Esophagus muscularis mucosa (tissue), 4 donors: ENCODE results near the gene NSMCE3. TPM values are rescaled to one million over a fixed set of nuclear protein-coding genes. Genes with fewer than 3 reads are reported as not detected.

Experiments used
- DNase-seq: peaks from one replicate; pipeline ENCODE4 v3.0.0-alpha.2; 2017; ENCODE audit errors: extremely low spot score
- H3K27ac ChIP-seq, 4 donors: fragments of 200-600 bp; sonication (generic); replicated peaks in 1 of 4; 1 replicate in 3 of 4; 2 replicates in 1 of 4; pipeline ENCODE4 v1.5.1; 2016 to 2019; ENCODE audit warnings: mild to moderate bottlenecking in 1 of 4
- H3K27me3 ChIP-seq, 4 donors: fragments of 200-600 bp; sonication (generic); one replicate each; pipeline versions ENCODE4 v1.5.1 to v1.6.0; 2016 to 2019
- H3K36me3 ChIP-seq, 4 donors: fragments of 200-600 bp; sonication (generic); one replicate each; pipeline ENCODE4 v1.5.1; 2016 to 2019
- H3K4me1 ChIP-seq, 4 donors: fragments of 200-600 bp; sonication (generic); one replicate each; pipeline ENCODE4 v1.5.1; 2016 to 2019
- H3K4me3 ChIP-seq, 4 donors: fragments of 200-600 bp; sonication (generic); 1 replicate in 2 of 4; 2 replicates in 2 of 4; pipeline ENCODE4 v1.5.1; 2016 to 2019; ENCODE audit warnings: mild to moderate bottlenecking in 4 of 4, moderate library complexity in 1 of 4
- H3K9me3 ChIP-seq, 4 donors: fragments of 200-600 bp; sonication (generic); 1 replicate in 3 of 4; 2 replicates in 1 of 4; pipeline ENCODE4 v1.5.1; 2016 to 2019
- EP300 ChIP-seq: sonication (generic); formaldehyde crosslinking; IDR thresholded peaks from one replicate; pipeline ENCODE4 v1.6.1; 2017; ENCODE audit warnings: antibody characterized with exemption
- POLR2A ChIP-seq: fragments of 450-650 bp; IDR thresholded peaks from one replicate; pipeline ENCODE4 v1.6.1; 2017; ENCODE audit warnings: antibody characterized with exemption, moderate library complexity, mild to moderate bottlenecking, low read depth
- POLR2AphosphoS5 ChIP-seq, 2 donors: sonication (generic); formaldehyde crosslinking; IDR thresholded peaks; one replicate each; pipeline ENCODE4 v1.6.1; 2017; ENCODE audit warnings: antibody characterized with exemption in 2 of 2
- whole genome bisulfite sequencing: methylation state at CpG from one replicate; pipeline ENCODE4 v1.1.5; 2018; 5-methylcytosine and 5-hydroxymethylcytosine counted together
- intact Hi-C: fragments of 100-400 bp; cut with DNase I; formaldehyde crosslinking; loops from one replicate; pipeline ENCODE4 v1.15.1; 2023
- small RNA-seq, 3 donors: library from RNA; depleted of rRNA; stranded (forward); fragments of <200 nt; gene quantifications; one replicate each; pipeline ENCODE3, GENCODE V24; 2016
- total RNA-seq, 4 donors: library from RNA; depleted of rRNA; stranded (reverse); fragments of >200 nt; gene quantifications; one replicate each; pipeline versions ENCODE4 v1.1.0 to v1.2.1, GENCODE V29; 2016
- TF ChIP-seq, protein P1 (sequence below), 3 experiments: fragments of 200-600 bp in 2 of 3; fragments of 450-650 bp in 1 of 3; sonication (generic) in 2 of 3; IDR thresholded peaks; one replicate each; pipeline ENCODE4 v1.5.1; 2017 to 2019; ENCODE audit warnings: antibody characterized with exemption in 3 of 3, mild to moderate bottlenecking in 2 of 3, moderate library complexity in 1 of 3

NSMCE3 gene
- total RNA-seq, 4 donors from 2014 or later, result 8.3 to 18.4 (median 15.7) TPM

DNA sequence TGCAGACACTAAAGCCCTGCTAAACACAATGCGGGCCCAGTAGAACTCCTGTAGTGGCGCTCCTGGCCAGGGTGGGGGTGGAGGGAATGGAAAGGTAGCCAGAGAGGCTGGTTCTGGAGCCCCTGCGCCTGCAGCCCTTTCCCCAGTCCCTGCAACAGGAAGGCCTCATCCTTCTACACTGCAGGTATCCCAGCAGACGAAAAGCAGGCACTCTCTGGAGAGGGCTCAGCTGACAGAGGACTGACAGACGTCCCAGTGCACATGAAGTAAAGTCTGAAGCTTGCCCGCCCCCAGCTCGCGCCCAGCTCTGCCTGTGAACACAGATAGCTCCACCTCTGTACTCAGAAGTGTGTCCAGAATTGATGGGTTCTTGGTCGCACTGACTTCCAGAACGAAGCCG lies 46.0 kb downstream of the NSMCE3 start:
- no peak overlapping the region for H3K4me3 ChIP-seq
- H3K27ac ChIP-seq, result no peak overlapping the region
- no peak for DNase-seq
- peaks cover 0 to 24% (median 0%) of the 10 kb centered on the region in 4 donors for H3K27me3 ChIP-seq
- intact Hi-C loops, result no loop called here
- H3K9me3 ChIP-seq, result no peaks in the 10 kb centered on the region
- WGBS, result 90% methylated on average over 11 of the region's 11 CpGs
- no peaks in the 10 kb centered on the region for H3K4me1 ChIP-seq
- no peak for TF ChIP-seq POLR2A
- TF ChIP-seq EP300, result no peak
- no peak for TF ChIP-seq POLR2AphosphoS5 (IDR thresholded peaks at IDR 0.05)
- TF ChIP-seq, protein P1, sequence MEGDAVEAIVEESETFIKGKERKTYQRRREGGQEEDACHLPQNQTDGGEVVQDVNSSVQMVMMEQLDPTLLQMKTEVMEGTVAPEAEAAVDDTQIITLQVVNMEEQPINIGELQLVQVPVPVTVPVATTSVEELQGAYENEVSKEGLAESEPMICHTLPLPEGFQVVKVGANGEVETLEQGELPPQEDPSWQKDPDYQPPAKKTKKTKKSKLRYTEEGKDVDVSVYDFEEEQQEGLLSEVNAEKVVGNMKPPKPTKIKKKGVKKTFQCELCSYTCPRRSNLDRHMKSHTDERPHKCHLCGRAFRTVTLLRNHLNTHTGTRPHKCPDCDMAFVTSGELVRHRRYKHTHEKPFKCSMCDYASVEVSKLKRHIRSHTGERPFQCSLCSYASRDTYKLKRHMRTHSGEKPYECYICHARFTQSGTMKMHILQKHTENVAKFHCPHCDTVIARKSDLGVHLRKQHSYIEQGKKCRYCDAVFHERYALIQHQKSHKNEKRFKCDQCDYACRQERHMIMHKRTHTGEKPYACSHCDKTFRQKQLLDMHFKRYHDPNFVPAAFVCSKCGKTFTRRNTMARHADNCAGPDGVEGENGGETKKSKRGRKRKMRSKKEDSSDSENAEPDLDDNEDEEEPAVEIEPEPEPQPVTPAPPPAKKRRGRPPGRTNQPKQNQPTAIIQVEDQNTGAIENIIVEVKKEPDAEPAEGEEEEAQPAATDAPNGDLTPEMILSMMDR (IDR thresholded peaks at IDR 0.05), result no peak
- no peaks in the 10 kb centered on the region for H3K36me3 ChIP-seq

DNA sequence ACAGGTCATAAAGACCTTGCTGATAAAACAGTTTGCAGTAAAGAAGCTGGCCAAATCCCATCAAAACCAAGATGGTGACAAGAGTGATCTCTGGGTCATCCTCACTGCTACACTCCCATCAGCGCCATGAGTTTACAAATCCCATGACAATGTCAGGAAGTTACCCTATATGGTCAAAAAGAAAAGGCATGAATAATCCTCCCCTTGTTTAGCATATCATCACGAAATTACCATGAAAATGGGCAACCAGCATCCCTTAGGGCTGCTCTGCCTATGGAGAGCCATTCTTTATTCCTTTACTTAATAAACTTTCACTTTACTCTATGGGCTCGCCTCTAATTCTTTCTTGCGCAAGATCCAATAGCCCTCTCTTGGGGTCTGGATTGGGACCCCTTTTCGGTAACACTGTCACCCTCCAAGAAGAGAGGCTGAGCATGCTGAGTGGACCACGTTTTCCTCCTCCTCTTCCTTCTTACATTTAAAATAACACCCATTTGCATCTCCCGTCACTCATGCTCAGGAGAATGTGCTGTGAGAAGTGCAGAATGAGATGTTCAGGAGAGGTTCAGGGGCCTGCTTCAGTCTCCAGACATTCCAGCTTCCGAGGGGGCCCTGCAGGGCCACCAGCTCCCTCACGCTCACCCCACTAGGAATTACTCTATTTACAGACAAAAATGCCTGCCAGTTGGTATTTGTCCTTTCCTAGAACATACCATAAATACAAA lies 47.3 kb downstream of the NSMCE3 start:
- no peaks in the 10 kb centered on the region for H3K36me3 ChIP-seq
- no peak for DNase-seq
- H3K4me3 ChIP-seq, result no peak overlapping the region
- TF ChIP-seq POLR2AphosphoS5 (IDR thresholded peaks at IDR 0.05) (no peak), EP300 (no peak), POLR2A (no peak)
- TF ChIP-seq, protein P1 (IDR thresholded peaks at IDR 0.05), result no peak
- H3K4me1 ChIP-seq, result no peaks in the 10 kb centered on the region
- no peaks in the 10 kb centered on the region for H3K9me3 ChIP-seq
- no peak overlapping the region for H3K27ac ChIP-seq
- peaks cover 0 to 21% (median 0%) of the 10 kb centered on the region in 4 donors for H3K27me3 ChIP-seq
- intact Hi-C loops, result no loop called here
- WGBS, result 83% methylated on average over 9 of the region's 9 CpGs

DNA sequence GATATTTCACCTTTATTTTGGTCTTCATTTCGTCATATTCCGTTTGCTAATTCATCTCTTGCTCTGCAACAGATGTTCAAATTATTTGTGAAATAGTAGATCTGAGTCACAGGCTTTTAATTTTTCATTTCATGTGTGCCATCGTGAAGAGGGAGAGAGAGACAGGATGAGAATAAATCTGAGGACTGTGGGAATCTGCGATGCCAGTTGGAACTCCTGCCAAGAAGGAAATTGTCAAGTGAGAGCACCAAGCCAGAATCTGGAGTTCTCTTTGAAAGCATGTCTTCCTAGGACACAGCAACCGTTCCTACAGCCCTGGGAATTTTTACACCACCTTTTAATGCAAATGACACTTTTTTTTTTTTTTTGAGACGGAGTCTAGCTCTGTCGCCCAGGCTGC lies 48.8 kb downstream of the NSMCE3 start:
- peaks cover 0 to 13% (median 0%) of the 10 kb centered on the region in 4 donors for H3K27me3 ChIP-seq
- no peak overlapping the region for H3K4me3 ChIP-seq
- H3K4me1 ChIP-seq, result no peaks in the 10 kb centered on the region
- no peaks in the 10 kb centered on the region for H3K9me3 ChIP-seq
- intact Hi-C loops, result no loop called here
- H3K27ac ChIP-seq, result no peak overlapping the region
- H3K36me3 ChIP-seq, result no peaks in the 10 kb centered on the region
- 64% methylated on average over 7 of the region's 7 CpGs for WGBS
- TF ChIP-seq, protein P1 (IDR thresholded peaks at IDR 0.05), result no peak
- TF ChIP-seq POLR2A, result no peak
- no peak for TF ChIP-seq EP300
- no peak for TF ChIP-seq POLR2AphosphoS5 (IDR thresholded peaks at IDR 0.05)
- DNase-seq, result no peak

DNA sequence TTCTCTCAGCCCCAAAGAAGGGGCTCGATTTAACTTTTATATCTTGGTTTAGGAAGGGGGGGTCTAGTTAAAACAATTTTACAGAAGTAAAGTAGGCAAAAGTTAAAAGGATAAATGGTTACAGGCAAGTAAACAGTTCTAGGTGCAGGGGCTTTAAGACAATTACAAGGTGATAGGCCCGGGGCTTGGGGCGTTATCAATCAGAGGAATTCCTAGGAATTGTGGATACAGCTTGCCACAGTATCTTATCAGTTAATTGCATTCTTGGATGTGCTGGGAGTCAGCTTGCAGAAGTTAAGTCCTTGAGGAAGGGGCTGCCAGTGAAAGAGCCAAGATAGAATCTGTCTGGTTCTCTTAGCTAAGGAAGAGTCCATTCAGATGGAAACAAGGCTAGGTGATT lies 52.7 kb downstream of the NSMCE3 start:
- H3K36me3 ChIP-seq, result no peaks in the 10 kb centered on the region
- no peaks in the 10 kb centered on the region for H3K27me3 ChIP-seq
- intact Hi-C loops, result no loop called here
- TF ChIP-seq POLR2A (no peak), EP300 (no peak), POLR2AphosphoS5 (IDR thresholded peaks at IDR 0.05) (no peak)
- TF ChIP-seq, protein P1 (IDR thresholded peaks at IDR 0.05), result no peak
- no peak for DNase-seq
- no peak overlapping the region for H3K4me3 ChIP-seq
- H3K27ac ChIP-seq, result no peak overlapping the region
- no peaks in the 10 kb centered on the region for H3K4me1 ChIP-seq
- no peaks in the 10 kb centered on the region for H3K9me3 ChIP-seq
- WGBS, result 31% methylated on average over 3 of the region's 3 CpGs

Small RNA genes lying within 50 kb of the gene (small RNA-seq; reads per million reads assigned to genes)
- gene RF00201, result 0 reads per million in 3 donors
